GM23338 (cell line): ENCODE data around the gene DAO.

Experiments
- CREB1 ChIP-seq: fragments of 250-450 bp; sonication (Bioruptor Pico); IDR thresholded peaks from 2 replicates; pipeline ENCODE4 v1.5.0; 2020; ENCODE audit warnings: low read depth, mild to moderate bottlenecking, moderate library complexity
- CTCF ChIP-seq, 2 experiments: fragments of 200-600 bp in 1 of 2; sonication (generic) in 1 of 2; conservative IDR thresholded peaks; 2 replicates each; pipeline versions ENCODE4 v1.5.1 to v1.6.1; 2016 to 2017; ENCODE audit warnings: antibody characterized with exemption in 2 of 2, low read depth in 2 of 2, mild to moderate bottlenecking in 2 of 2, moderate library complexity in 1 of 2
- EZH2 ChIP-seq: fragments of 200-600 bp; sonication (generic); IDR thresholded peaks from one replicate; pipeline ENCODE4 v1.8.0; 2017; ENCODE audit warnings: antibody characterized with exemption, mild to moderate bottlenecking, low read depth; ENCODE audit not compliant: unreplicated experiment
- EZH2phosphoT487 ChIP-seq: fragments of 200-600 bp; sonication (generic); IDR thresholded peaks from one replicate; pipeline ENCODE4 v1.8.1; 2018; ENCODE audit warnings: antibody characterized with exemption; ENCODE audit not compliant: unreplicated experiment
- JUNB ChIP-seq: IDR thresholded peaks from one replicate; pipeline ENCODE4 v1.6.1; 2016; ENCODE audit warnings: antibody characterized with exemption; ENCODE audit not compliant: unreplicated experiment
- NANOG ChIP-seq: IDR thresholded peaks from 2 replicates; pipeline ENCODE4 v1.6.1; 2016; ENCODE audit warnings: antibody characterized with exemption, borderline replicate concordance
- POLR2AphosphoS5 ChIP-seq: IDR thresholded peaks from 2 replicates; pipeline ENCODE4 v1.6.1; 2016; ENCODE audit warnings: antibody characterized with exemption, low read depth
- REST ChIP-seq: IDR thresholded peaks from one replicate; pipeline ENCODE4 v1.6.1; 2018; ENCODE audit warnings: antibody characterized with exemption; ENCODE audit not compliant: unreplicated experiment
- ZNF114 ChIP-seq: fragments of 250-450 bp; sonication (Bioruptor Pico); IDR thresholded peaks from 2 replicates; pipeline ENCODE4 v1.5.0; 2020; ENCODE audit warnings: mild to moderate bottlenecking, moderate library complexity
- ZNF331 ChIP-seq: fragments of 250-450 bp; sonication (Bioruptor Pico); IDR thresholded peaks from 2 replicates; pipeline ENCODE4 v1.5.0; 2020; ENCODE audit warnings: low read depth, mild to moderate bottlenecking, moderate library complexity
- ZNF462 ChIP-seq: fragments of 250-450 bp; sonication (Bioruptor Pico); IDR thresholded peaks from 2 replicates; pipeline ENCODE4 v1.5.0; 2020; ENCODE audit warnings: mild to moderate bottlenecking, moderate library complexity
- TF ChIP-seq, protein P1 (sequence below): IDR thresholded peaks from 2 replicates; pipeline ENCODE4 v1.6.1; 2016; ENCODE audit warnings: antibody characterized with exemption

GRCh38 chr12:108853426-108853825, 26.5 kb upstream of the DAO start:
- no peak for TF ChIP-seq CTCF (conservative IDR thresholded peaks at IDR 0.05; ENCODE audit: low read depth in 2 of 2)
- no peak for TF ChIP-seq ZNF462 (CRISPR knock-in tag)
- TF ChIP-seq POLR2AphosphoS5: no peak
- TF ChIP-seq CREB1 (CRISPR knock-in tag): no peak
- no peak for TF ChIP-seq EZH2
- TF ChIP-seq ZNF331 (CRISPR knock-in tag): no peak
- no peak for TF ChIP-seq EZH2phosphoT487
- TF ChIP-seq JUNB: no peak
- TF ChIP-seq, protein P1, sequence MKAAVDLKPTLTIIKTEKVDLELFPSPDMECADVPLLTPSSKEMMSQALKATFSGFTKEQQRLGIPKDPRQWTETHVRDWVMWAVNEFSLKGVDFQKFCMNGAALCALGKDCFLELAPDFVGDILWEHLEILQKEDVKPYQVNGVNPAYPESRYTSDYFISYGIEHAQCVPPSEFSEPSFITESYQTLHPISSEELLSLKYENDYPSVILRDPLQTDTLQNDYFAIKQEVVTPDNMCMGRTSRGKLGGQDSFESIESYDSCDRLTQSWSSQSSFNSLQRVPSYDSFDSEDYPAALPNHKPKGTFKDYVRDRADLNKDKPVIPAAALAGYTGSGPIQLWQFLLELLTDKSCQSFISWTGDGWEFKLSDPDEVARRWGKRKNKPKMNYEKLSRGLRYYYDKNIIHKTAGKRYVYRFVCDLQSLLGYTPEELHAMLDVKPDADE: no peak
- TF ChIP-seq REST: no peak
- no peak for TF ChIP-seq ZNF114
- no peak for TF ChIP-seq NANOG
